CD4-positive, CD25-positive, alpha-beta regulatory T cell (primary cell): ENCODE data around the gene BTBD19. TPM values are rescaled to one million over a fixed set of nuclear protein-coding genes. Genes with fewer than 3 reads are reported as not detected.

Experiments used
- ATAC-seq, 2 donors: fragments of 150-1000 bp; cut with Tn5 transposase; one replicate each; pipeline ENCODE4 v1.10.0; 2021; ENCODE audit warnings: low read depth in 2 of 2, moderate number of reproducible peaks in 2 of 2, moderate library complexity in 1 of 2
- DNase-seq, 3 donors: peaks; one replicate each; pipeline versions ENCODE4 v3.0.0 to v3.0.0-alpha.2; 2012 to 2022; ENCODE audit warnings: mixed read lengths in 1 of 3
- H3K27ac ChIP-seq: one replicate; pipeline ENCODE4 v1.7.0; 2013; ENCODE audit warnings: mild to moderate bottlenecking, low read length; ENCODE audit not compliant: insufficient read depth, poor library complexity, severe bottlenecking
- H3K27me3 ChIP-seq: one replicate; pipeline ENCODE4 v1.7.0; 2013; ENCODE audit warnings: low read length; ENCODE audit not compliant: control insufficient read depth, insufficient read depth
- H3K36me3 ChIP-seq: one replicate; pipeline ENCODE4 v1.7.0; 2013; ENCODE audit warnings: mild to moderate bottlenecking, low read length, moderate library complexity; ENCODE audit not compliant: control insufficient read depth, insufficient read depth
- H3K4me1 ChIP-seq: 2 replicates; pipeline ENCODE4 v1.7.0; 2013; ENCODE audit warnings: mild to moderate bottlenecking, low read length; ENCODE audit not compliant: insufficient read depth, control insufficient read depth, poor library complexity, severe bottlenecking
- H3K4me3 ChIP-seq: one replicate; pipeline ENCODE4 v1.7.0; 2013; ENCODE audit warnings: low read depth, mild to moderate bottlenecking, low read length, moderate library complexity
- H3K9me3 ChIP-seq, 2 experiments: 1 replicate in 1 of 2; 2 replicates in 1 of 2; pipeline ENCODE4 v1.7.0; 2013; ENCODE audit warnings: low read length in 2 of 2, mild to moderate bottlenecking in 1 of 2, moderate library complexity in 1 of 2; ENCODE audit not compliant: control insufficient read depth in 2 of 2
- H3K27ac Mint-ChIP-seq, 3 donors: one replicate each; pipeline ENCODE4 v1.8.0; 2020 to 2022; ENCODE audit warnings: mild to moderate bottlenecking in 3 of 3, mixed read lengths in 3 of 3, moderate library complexity in 2 of 3
- H3K27me3 Mint-ChIP-seq: one replicate; pipeline ENCODE4 v1.8.0; 2022; ENCODE audit warnings: mild to moderate bottlenecking, mixed read lengths
- H3K36me3 Mint-ChIP-seq: one replicate; pipeline ENCODE4 v1.8.0; 2020; ENCODE audit warnings: mixed read lengths
- H3K4me1 Mint-ChIP-seq, 4 donors: one replicate each; pipeline ENCODE4 v1.8.0; 2020 to 2022; ENCODE audit warnings: mixed read lengths in 4 of 4, mild to moderate bottlenecking in 1 of 4
- H3K4me3 Mint-ChIP-seq, 4 donors: one replicate each; pipeline ENCODE4 v1.8.0; 2020 to 2022; ENCODE audit warnings: mild to moderate bottlenecking in 4 of 4, mixed read lengths in 4 of 4, moderate library complexity in 3 of 4
- H3K9me3 Mint-ChIP-seq, 7 donors: one replicate each; pipeline ENCODE4 v1.8.0; 2020 to 2022; ENCODE audit warnings: mixed read lengths in 7 of 7, mild to moderate bottlenecking in 3 of 7, moderate library complexity in 2 of 7
- polyA plus RNA-seq, 4 donors: library from polyadenylated mRNA; unstranded; fragments of 300-500 nt; fragmentation: Illumina TruSeq; gene quantifications; one replicate each; pipeline ENCODE4 v1.2.3, GENCODE V29; 2021
- total RNA-seq: library from RNA; stranded (reverse); gene quantifications from one replicate; pipeline ENCODE4 v1.2.3, GENCODE V29; 2022

Gene BTBD19
- total and polyA plus RNA-seq, 5 donors from 2014 or later = 0.31 to 45.4 (median 0.87) TPM; not detected in 2

- ATAC-seq (no peak), DNase-seq (no peak)
- Histone ChIP-seq H3K27me3 (no peaks in the 10 kb centered on the region), H3K4me1 (peaks cover 57% of the 10 kb centered on the region), H3K27ac (peak overlapping the region; percentile 52), H3K9me3 (no peaks in the 10 kb centered on the region), H3K36me3 (peaks cover 50% of the 10 kb centered on the region), H3K4me3 (peak overlapping the region; percentile 92)
- H3K27me3 Mint-ChIP-seq = no peaks in the 10 kb centered on the region
- H3K36me3 Mint-ChIP-seq = peaks cover 36% of the 10 kb centered on the region
- peak overlapping the region; percentile 91 to 97 (median 94) for H3K27ac Mint-ChIP-seq
- peak overlapping the region; percentile 93 to 98 (median 96) for H3K4me3 Mint-ChIP-seq
- H3K4me1 Mint-ChIP-seq = peaks cover 4 to 60% (median 24%) of the 10 kb centered on the region in 4 donors
- H3K9me3 Mint-ChIP-seq = peaks cover 0 to 1% (median 0%) of the 10 kb centered on the region in 7 donors
Observed at GRCh38 chr1:44802306-44803061, 5.8 kb upstream of the BTBD19 start.

GRCh38 chr1:44803062-44803311 is 5.3 kb upstream of the BTBD19 start:
- peak overlapping the region; percentile 87 to 98 (median 94) for H3K4me3 Mint-ChIP-seq
- peak overlapping the region; percentile 92 for H3K4me3 ChIP-seq
- H3K36me3 Mint-ChIP-seq = peaks cover 37% of the 10 kb centered on the region
- ATAC-seq (no peak), DNase-seq (no peak)
- H3K9me3 Mint-ChIP-seq = peaks cover 0 to 1% (median 0%) of the 10 kb centered on the region in 7 donors
- H3K27me3 Mint-ChIP-seq = no peaks in the 10 kb centered on the region
- peaks cover 62% of the 10 kb centered on the region for H3K4me1 ChIP-seq
- peak overlapping the region; percentile 91 to 96 (median 94) for H3K27ac Mint-ChIP-seq
- no peaks in the 10 kb centered on the region for H3K27me3 ChIP-seq
- no peaks in the 10 kb centered on the region for H3K9me3 ChIP-seq
- H3K27ac ChIP-seq = peak overlapping the region; percentile 52
- peaks cover 4 to 65% (median 27%) of the 10 kb centered on the region in 4 donors for H3K4me1 Mint-ChIP-seq
- H3K36me3 ChIP-seq = peaks cover 50% of the 10 kb centered on the region

- Histone ChIP-seq H3K4me1 (peaks cover 67% of the 10 kb centered on the region), H3K36me3 (peaks cover 50% of the 10 kb centered on the region), H3K27ac (peak overlapping the region; percentile 52), H3K4me3 (peak overlapping the region; percentile 92), H3K27me3 (no peaks in the 10 kb centered on the region), H3K9me3 (no peaks in the 10 kb centered on the region)
- H3K27ac Mint-ChIP-seq = peak overlapping the region; percentile 91 to 96 (median 94)
- DNase-seq = no peak
- no peaks in the 10 kb centered on the region for H3K27me3 Mint-ChIP-seq
- ATAC-seq = no peak
- peaks cover 4 to 69% (median 29%) of the 10 kb centered on the region in 4 donors for H3K4me1 Mint-ChIP-seq
- H3K9me3 Mint-ChIP-seq = peaks cover 0 to 1% (median 0%) of the 10 kb centered on the region in 7 donors
- peaks cover 37% of the 10 kb centered on the region for H3K36me3 Mint-ChIP-seq
- peak overlapping the region; percentile 87 to 98 (median 94) for H3K4me3 Mint-ChIP-seq
Observed at GRCh38 chr1:44803312-44804095, 4.8 kb upstream of the BTBD19 start.

GRCh38 chr1:44805311-44806024 is 2.9 kb upstream of the BTBD19 start:
- Mint-ChIP-seq H3K4me1 (peaks cover 9 to 80% (median 36%) of the 10 kb centered on the region in 4 donors), H3K27me3 (peaks cover 7% of the 10 kb centered on the region), H3K9me3 (peaks cover 0 to 1% (median 0%) of the 10 kb centered on the region in 7 donors), H3K4me3 (peak overlapping the region in 2 of 4 donors; percentile 33 to 83), H3K36me3 (peaks cover 41% of the 10 kb centered on the region), H3K27ac (peak overlapping the region; percentile 74 to 92 (median 80))
- H3K36me3 ChIP-seq = peaks cover 50% of the 10 kb centered on the region
- H3K9me3 ChIP-seq = no peaks in the 10 kb centered on the region
- no peak overlapping the region for H3K4me3 ChIP-seq
- peaks cover 76% of the 10 kb centered on the region for H3K4me1 ChIP-seq
- ATAC-seq (no peak), DNase-seq (peak in 1 of 3 donors; percentile 29)
- no peak overlapping the region for H3K27ac ChIP-seq
- H3K27me3 ChIP-seq = no peaks in the 10 kb centered on the region

- Histone ChIP-seq H3K4me1 (peaks cover 83% of the 10 kb centered on the region), H3K4me3 (no peak overlapping the region), H3K27ac (peak overlapping the region; percentile 97), H3K9me3 (no peaks in the 10 kb centered on the region), H3K36me3 (peaks cover 50% of the 10 kb centered on the region), H3K27me3 (no peaks in the 10 kb centered on the region)
- DNase-seq (no peak), ATAC-seq (no peak)
- Mint-ChIP-seq H3K36me3 (peaks cover 38% of the 10 kb centered on the region), H3K27ac (peak overlapping the region; percentile 99 to 100 (median 99)), H3K4me1 (peaks cover 9 to 87% (median 39%) of the 10 kb centered on the region in 4 donors), H3K4me3 (peak overlapping the region in 1 of 4 donors; percentile 95), H3K27me3 (peaks cover 7% of the 10 kb centered on the region), H3K9me3 (no peaks in the 10 kb centered on the region)
Observed at GRCh38 chr1:44806025-44806703, 2.2 kb upstream of the BTBD19 start.

GRCh38 chr1:44806704-44807363 is 1.5 kb upstream of the BTBD19 start, which contains the start of gene DYNLT4:
DYNLT4 (minus strand) TSS chr1:44807351; CDS start chr1:44806668, 683 bp downstream.
- Histone ChIP-seq H3K4me1 (peaks cover 88% of the 10 kb centered on the region), H3K27ac (peak within 1 kb of the TSS; percentile 97), H3K27me3 (no peaks in the 10 kb centered on the region), H3K9me3 (no peaks in the 10 kb centered on the region), H3K4me3 (peak within 1 kb of the TSS; percentile 53), H3K36me3 (peaks cover 50% of the 10 kb centered on the region)
- Mint-ChIP-seq H3K27me3 (peaks cover 7% of the 10 kb centered on the region), H3K36me3 (peaks cover 36% of the 10 kb centered on the region), H3K4me3 (peak within 1 kb of the TSS; percentile 73 to 95 (median 90)), H3K4me1 (peaks cover 9 to 92% (median 43%) of the 10 kb centered on the region in 4 donors), H3K27ac (peak within 1 kb of the TSS; percentile 99 to 100 (median 99)), H3K9me3 (no peaks in the 10 kb centered on the region)
- DNase-seq (peak in 1 of 3 donors; percentile 27), ATAC-seq (peak in 1 of 2 donors; percentile 0)
